Heart left ventricle (tissue), 16 donors: ENCODE results near the gene GK2. TPM values are rescaled to one million over a fixed set of nuclear protein-coding genes. Genes with fewer than 3 reads are reported as not detected.

Experiments used
- ATAC-seq, 4 donors: fragments of 200-7000 bp; cut with Tn5 transposase; one replicate each; pipeline ENCODE4 v1.9.1; 2020 to 2022; ENCODE audit warnings: moderate library complexity in 4 of 4, mild to moderate bottlenecking in 3 of 4, moderate number of reproducible peaks in 1 of 4
- DNase-seq, 5 donors: peaks; one replicate each; pipeline ENCODE4 v3.0.0-alpha.2; 2020
- H3K27ac ChIP-seq, 12 donors: fragments of 200-600 bp; sonication (generic) in 4 of 12; one replicate each; pipeline versions ENCODE4 v1.5.0 to v1.8.0; 2016 to 2022; ENCODE audit warnings: mild to moderate bottlenecking in 2 of 12
- H3K27me3 ChIP-seq, 9 donors: fragments of 200-600 bp; sonication (generic) in 2 of 9; one replicate each; pipeline versions ENCODE4 v1.5.1 to v1.8.0; 2016 to 2022; ENCODE audit warnings: mild to moderate bottlenecking in 3 of 9
- H3K36me3 ChIP-seq, 9 donors: fragments of 200-600 bp; sonication (generic) in 2 of 9; one replicate each; pipeline versions ENCODE4 v1.5.0 to v1.8.0; 2018 to 2022; ENCODE audit warnings: mild to moderate bottlenecking in 2 of 9
- H3K4me1 ChIP-seq, 12 donors: fragments of 200-600 bp; sonication (generic) in 4 of 12; one replicate each; pipeline versions ENCODE4 v1.5.0 to v1.8.0; 2016 to 2022; ENCODE audit warnings: mild to moderate bottlenecking in 3 of 12
- H3K4me3 ChIP-seq, 12 donors: fragments of 200-600 bp; sonication (generic) in 4 of 12; one replicate each; pipeline versions ENCODE4 v1.5.0 to v1.8.0; 2017 to 2022; ENCODE audit warnings: mild to moderate bottlenecking in 9 of 12, moderate library complexity in 4 of 12
- H3K9me3 ChIP-seq, 12 donors: fragments of 200-600 bp; sonication (generic) in 4 of 12; one replicate each; pipeline versions ENCODE4 v1.5.0 to v1.8.0; 2016 to 2022; ENCODE audit warnings: mild to moderate bottlenecking in 1 of 12
- POLR2A ChIP-seq, 2 donors: fragments of 450-650 bp; IDR thresholded peaks; one replicate each; pipeline ENCODE4 v1.6.1; 2017; ENCODE audit warnings: antibody characterized with exemption in 2 of 2, mild to moderate bottlenecking in 2 of 2, moderate library complexity in 2 of 2
- WGBS, 4 donors: extraction: QIAGEN DNeasy Blood & Tissue Kit in 2 of 4; methylation state at CpG; one replicate each; pipeline versions ENCODE4 v1.1.5 to v1.1.7; 2013 to 2018; 5-methylcytosine and 5-hydroxymethylcytosine counted together
- intact Hi-C, 10 donors: fragments of 100-400 bp; cut with DNase I; formaldehyde crosslinking; loops; one replicate each; pipeline versions ENCODE4 v1.11.1 to v1.14.2; 2022
- polyA plus RNA-seq, 2 donors: library from polyadenylated mRNA; stranded (reverse); fragments of 200-250 nt; gene quantifications; one replicate each; pipeline ENCODE4 v1.2.3, GENCODE V29; 2013
- total RNA-seq, 9 donors: library from RNA; depleted of rRNA in 2 of 9; stranded (reverse); fragments of >200 nt in 2 of 9; fragmentation: NEBNext Ultra II Directional in 3 of 9; extraction: Animal tissue kit (Norgen Biotek cat#: 25700) in 3 of 9; gene quantifications; one replicate each; pipeline versions ENCODE4 v1.1.0 to v1.2.4, GENCODE V29; 2016 to 2023
- TF ChIP-seq, protein P1 (sequence below), 12 donors: fragments of 200-600 bp; sonication (generic) in 4 of 12; IDR thresholded peaks; one replicate each; pipeline versions ENCODE4 v1.5.0 to v1.8.0; 2018 to 2022; ENCODE audit warnings: antibody characterized with exemption in 12 of 12, mild to moderate bottlenecking in 5 of 12
- donor health status: ischemic (EF 13 %, LVEDD 7.1; RV severe dilation, severe dysfunction).
- donor health status: healthy with polysubstance abuse.
- donor health status: DM: no; HTN: yes; CAD: no.
- donor health status: DM: no; HTN: no; CAD: no.
- donor health status: ischemic (EF 25% LVEDD 6.9; RV normal size, moderate dysfunction).
- donor health status: ischemic (EF 25% LVEDD 5.7; RV mildly dilated, moderate dysfunction).
- donor health status: healthy.
- donor health status: DM: yes; HTN: yes; CAD: no.
- donor health status: ischemic (EF 35%, LVEDD 5.7; RV mildly dilated, moderate dysfunction).
- donor health status: nonischemic (EF 11% LVEDD 7.7; RV severe dilation, severe dysfunction).
- donor health status: DM: yes; HTN: yes; CAD: no.
- donor health status: PGD.
- donor health status: ischemic (EF 29% LVEDD 5.4; RV normal size, mild dysfunction).
- donor health status: nonischemic (EF 23%, LVEDD 6.1; RV moderate dilation, normal function).

The GK2 gene
- total and polyA plus RNA-seq, 11 donors, result not detected

DNA sequence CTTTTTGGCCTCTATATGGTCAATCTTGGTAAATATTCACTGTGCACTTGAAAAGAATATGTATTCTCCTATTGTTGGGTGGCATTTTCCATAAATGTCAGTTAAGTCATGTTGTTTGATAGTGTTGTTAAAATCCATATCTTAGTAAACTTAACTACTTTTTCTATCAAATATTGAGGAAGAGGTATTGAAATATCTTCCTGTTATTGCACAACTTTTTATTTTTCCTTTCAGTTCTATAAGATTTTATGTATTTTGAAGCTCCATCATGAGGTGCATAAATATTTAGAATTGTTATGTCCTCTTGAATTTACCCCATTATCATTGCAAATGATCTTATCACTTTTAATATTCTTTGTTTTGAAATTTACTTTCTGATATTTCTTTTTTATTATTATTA lies 3.4 kb downstream of the GK2 start:
- no peak overlapping the region for H3K27ac ChIP-seq
- peaks cover 0 to 7% (median 0%) of the 10 kb centered on the region in 12 donors for H3K9me3 ChIP-seq
- H3K4me3 ChIP-seq, result no peak overlapping the region
- intact Hi-C loops, result no loop called here
- H3K36me3 ChIP-seq, result no peaks in the 10 kb centered on the region
- no peak for DNase-seq
- no peak for ATAC-seq
- no peaks in the 10 kb centered on the region for H3K27me3 ChIP-seq
- no peak for TF ChIP-seq POLR2A (IDR thresholded peaks at IDR 0.05)
- no peaks in the 10 kb centered on the region for H3K4me1 ChIP-seq

DNA sequence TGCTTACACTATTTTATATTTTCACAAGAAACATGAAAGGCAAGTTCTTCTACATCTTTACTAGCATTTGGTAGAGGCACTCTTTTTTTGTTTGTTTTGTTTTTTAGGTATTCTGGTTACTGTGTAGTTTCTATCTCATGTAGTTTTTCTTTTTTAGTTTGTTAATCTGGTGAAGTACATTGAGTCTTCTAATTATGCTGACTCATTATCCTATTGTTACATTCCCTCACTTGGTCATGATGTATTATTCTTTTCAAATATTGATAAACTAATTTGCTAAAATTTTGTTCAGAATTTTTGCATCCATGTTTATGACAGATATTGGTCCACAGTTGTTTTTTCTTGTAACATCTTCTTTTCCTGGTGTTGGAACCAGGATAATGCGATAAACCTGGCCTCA lies 4.7 kb downstream of the GK2 start:
- Histone ChIP-seq H3K4me3 (no peak overlapping the region), H3K27ac (no peak overlapping the region), H3K36me3 (no peaks in the 10 kb centered on the region), H3K27me3 (no peaks in the 10 kb centered on the region), H3K4me1 (no peaks in the 10 kb centered on the region), H3K9me3 (peaks cover 0 to 7% (median 0%) of the 10 kb centered on the region in 12 donors)
- no peak for DNase-seq
- TF ChIP-seq POLR2A (IDR thresholded peaks at IDR 0.05), result no peak
- TF ChIP-seq, protein P1, sequence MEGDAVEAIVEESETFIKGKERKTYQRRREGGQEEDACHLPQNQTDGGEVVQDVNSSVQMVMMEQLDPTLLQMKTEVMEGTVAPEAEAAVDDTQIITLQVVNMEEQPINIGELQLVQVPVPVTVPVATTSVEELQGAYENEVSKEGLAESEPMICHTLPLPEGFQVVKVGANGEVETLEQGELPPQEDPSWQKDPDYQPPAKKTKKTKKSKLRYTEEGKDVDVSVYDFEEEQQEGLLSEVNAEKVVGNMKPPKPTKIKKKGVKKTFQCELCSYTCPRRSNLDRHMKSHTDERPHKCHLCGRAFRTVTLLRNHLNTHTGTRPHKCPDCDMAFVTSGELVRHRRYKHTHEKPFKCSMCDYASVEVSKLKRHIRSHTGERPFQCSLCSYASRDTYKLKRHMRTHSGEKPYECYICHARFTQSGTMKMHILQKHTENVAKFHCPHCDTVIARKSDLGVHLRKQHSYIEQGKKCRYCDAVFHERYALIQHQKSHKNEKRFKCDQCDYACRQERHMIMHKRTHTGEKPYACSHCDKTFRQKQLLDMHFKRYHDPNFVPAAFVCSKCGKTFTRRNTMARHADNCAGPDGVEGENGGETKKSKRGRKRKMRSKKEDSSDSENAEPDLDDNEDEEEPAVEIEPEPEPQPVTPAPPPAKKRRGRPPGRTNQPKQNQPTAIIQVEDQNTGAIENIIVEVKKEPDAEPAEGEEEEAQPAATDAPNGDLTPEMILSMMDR (IDR thresholded peaks at IDR 0.05), result no peak
- no peak for ATAC-seq
- intact Hi-C loops, result no loop called here
- WGBS, 4 donors, result 94 to 100% (median 96%) methylated on average over 1 of the region's 1 CpG

DNA sequence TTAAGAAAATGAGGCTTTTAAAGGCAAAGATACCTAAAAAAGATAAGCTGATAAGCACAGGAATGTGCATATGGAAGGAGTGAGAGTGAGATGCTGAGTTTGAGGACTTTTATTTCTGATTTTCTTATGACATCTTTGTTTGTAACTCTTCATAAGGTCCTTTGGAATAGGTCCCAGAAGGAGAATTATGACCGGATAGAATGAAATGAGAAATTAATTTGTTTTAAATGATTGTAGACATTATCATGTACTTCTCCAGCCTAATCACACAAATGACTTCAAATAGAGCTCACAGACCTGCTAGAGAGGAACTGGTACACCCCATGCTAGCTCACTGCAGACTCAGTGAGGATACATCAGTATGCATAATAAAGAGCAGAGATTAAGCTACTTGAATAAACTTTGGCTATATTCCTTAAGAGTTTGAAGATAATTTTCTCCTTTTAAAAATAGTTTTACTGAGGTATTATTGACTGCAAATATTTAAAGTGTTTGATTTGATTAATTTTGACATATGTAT lies 5.6 kb downstream of the GK2 start:
- TF ChIP-seq, protein P1 (IDR thresholded peaks at IDR 0.05), result no peak
- Histone ChIP-seq H3K9me3 (peaks cover 0 to 7% (median 0%) of the 10 kb centered on the region in 12 donors), H3K27ac (no peak overlapping the region), H3K27me3 (no peaks in the 10 kb centered on the region), H3K36me3 (no peaks in the 10 kb centered on the region), H3K4me1 (no peaks in the 10 kb centered on the region), H3K4me3 (no peak overlapping the region)
- no peak for ATAC-seq
- intact Hi-C loops, result no loop called here
- 68 to 81% (median 74%) methylated on average over 1 of the region's 1 CpG for WGBS, 4 donors
- no peak for DNase-seq

DNA sequence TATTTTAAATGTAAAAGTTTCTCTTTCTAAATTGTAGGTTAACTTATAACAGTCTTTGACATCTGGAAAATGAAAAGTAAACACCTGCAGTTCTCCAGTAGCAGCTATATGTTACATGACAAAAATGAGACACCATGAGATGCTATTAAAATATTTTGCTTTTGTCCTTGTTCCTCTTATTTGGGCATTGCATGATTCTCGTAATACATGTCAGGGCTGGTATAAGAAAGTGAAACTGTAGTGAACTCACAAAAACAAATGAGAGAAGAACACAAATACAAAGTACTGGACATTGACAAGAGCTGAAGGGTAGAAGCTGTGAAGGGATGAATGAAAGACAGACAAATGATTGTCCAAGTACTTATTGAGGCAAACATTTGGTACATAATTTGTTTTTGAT lies 9.0 kb downstream of the GK2 start:
- peaks cover 0 to 7% (median 0%) of the 10 kb centered on the region in 12 donors for H3K9me3 ChIP-seq
- 82 to 93% (median 86%) methylated on average over 1 of the region's 1 CpG for WGBS, 4 donors

More for the DNA sequence above, 9.0 kb downstream of the GK2 start:
- no peak overlapping the region for H3K27ac ChIP-seq
- TF ChIP-seq, protein P1 (IDR thresholded peaks at IDR 0.05), result no peak
- TF ChIP-seq POLR2A (IDR thresholded peaks at IDR 0.05), result no peak
- H3K36me3 ChIP-seq, result no peaks in the 10 kb centered on the region
- no peaks in the 10 kb centered on the region for H3K27me3 ChIP-seq
- DNase-seq (no peak), ATAC-seq (no peak)
- intact Hi-C loops, result no loop called here
- H3K4me3 ChIP-seq, result no peak overlapping the region
- no peaks in the 10 kb centered on the region for H3K4me1 ChIP-seq
